A549 treated with AZD9567 at 1 μM for 4 hours (cell line): ENCODE results near the gene ILF3. TPM values are rescaled to one million over a fixed set of nuclear protein-coding genes. Genes with fewer than 3 reads are reported as not detected.

Source experiments
- total RNA-seq: library from RNA; stranded (reverse); fragments of 200-300 nt; extraction: Qiagen RNA extraction; gene quantifications from 5 replicates; pipeline ENCODE4 v1.2.3, GENCODE V29; 2022; ENCODE audit not compliant: insufficient read depth

The ILF3 gene
- total RNA-seq: 133 to 177 TPM (median 167 TPM) in 5 replicates

DNA sequence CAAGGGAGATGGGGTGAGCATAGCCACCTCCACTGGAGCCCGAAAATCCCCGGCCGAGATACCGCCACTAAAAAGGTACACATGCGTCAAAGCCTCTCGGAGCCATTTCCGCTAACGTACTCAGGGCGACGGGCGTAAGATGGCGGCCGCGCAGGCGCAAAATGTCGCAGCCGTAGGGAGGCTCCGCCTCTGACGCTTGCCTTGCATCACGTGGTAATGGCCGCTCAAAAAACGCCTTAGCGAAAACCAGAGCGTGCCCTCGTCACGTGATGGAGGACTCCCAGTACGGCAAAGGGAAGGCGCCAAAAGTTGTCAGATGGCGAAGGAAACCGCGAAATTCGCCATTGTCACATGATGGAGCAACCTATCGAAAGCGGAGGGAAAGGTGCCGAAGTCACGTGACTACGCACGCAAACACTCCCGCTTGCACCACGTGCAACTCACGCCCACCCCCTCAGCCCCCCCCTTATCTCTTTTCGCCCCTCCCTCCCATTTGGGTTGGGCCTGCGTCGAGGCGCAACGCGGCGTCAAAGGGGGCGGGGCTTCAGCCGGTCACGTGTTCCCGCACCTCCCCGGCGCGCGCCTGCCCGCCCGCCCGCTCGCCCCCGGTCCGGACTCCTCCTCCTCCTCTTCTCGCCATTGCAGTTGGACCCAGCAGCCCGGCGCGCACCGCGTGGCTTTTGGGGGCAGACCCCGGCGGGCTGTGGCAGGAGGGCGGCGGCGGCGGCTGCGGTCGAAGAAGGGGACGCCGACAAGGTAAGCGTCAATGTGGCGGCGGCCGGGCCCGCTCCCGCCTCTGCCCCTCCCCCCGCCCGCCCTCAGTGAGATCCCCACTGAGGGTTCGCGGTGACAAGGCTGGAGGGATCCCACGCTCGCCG lies at the start of gene ILF3:
ILF3 (plus strand) TSS at position 615 of the 878 bp plus-strand sequence. CDS start 16,260 bp downstream, outside the sequence.

DNA sequence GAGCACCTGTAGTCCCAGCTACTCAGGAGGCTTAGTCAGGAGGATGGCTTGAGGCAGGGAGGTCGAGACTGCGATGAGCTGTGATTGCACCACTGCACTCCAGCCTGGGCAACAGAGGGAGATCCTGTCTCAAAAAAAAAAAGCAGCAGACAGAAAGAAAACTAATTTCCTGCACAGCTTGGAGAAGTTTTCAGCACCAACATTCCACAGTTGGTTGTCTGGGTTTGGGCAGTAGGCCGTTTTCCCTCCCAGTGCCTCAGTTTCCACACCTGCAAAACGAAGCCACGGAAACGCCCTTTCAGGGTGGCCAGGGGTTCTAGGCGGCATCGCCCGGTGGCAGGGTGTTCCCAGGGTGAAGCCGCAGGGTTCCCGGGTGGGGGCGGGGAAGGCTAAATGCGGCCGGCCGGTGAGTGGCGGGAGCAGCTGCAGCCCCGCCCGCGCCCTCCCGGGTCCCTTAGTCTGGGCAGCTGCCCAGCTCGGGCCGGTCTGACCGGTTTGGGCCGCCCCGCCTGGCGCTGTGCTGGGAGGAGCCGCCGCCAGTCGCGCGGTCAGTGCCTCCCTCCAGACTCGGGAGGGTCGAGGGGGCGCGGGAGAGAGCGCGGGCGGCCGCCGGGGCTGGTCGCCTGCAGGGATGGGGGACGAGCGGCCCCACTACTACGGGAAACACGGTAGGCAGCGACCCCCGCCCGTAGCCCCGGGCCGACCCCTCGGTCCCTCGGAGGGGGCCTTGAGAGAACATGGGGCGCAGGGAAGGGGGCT lies 29.0 kb upstream of the ILF3 start, which contains the start of gene SLC44A2:
SLC44A2 (plus strand) TSS at position 551 of the 759 bp plus-strand sequence; CDS start at position 632, 81 bp downstream.

DNA sequence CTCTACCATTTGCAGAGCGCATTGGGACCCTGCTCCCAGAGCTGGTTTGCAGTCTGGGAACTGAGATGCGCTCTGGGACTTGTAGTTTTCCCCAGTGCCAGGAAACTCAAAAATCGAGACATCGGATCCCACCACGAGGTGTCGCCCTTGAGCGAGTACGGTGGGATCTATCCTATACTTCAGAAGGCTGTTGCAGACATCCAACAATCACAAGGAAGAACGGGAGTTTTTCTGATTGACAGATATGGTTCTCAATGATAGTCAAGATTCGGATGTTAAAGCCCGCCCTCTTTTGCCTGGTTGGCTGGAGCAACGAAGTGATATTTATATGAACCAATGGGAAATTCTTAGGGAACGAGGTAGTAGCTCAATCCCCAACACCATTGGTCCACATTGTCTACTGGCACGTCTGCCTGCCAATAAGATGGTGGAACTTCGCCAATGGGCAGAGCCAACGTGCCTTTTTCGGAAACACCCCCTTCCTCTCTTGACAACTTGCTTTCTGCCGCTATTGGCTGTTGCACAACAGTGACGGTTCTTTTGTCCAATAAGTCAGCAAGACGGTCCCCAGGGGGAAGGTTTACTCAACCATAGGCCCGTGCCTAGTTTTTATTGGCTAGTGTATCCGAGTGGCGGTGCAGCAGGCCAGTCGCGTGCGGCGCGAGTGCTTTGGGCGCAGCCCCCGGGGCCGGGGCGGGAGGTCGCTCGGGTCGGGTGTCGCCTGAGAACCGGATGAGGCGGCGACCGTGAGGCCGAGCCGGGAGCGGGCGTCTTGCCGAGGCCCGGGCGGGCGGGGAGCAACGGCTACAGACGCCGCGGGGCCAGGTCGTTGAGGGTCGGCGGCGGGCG lies 63.4 kb downstream of the ILF3 start, which contains the start of gene DNM2:
DNM2 (plus strand) TSS at position 724 of the 849 bp plus-strand sequence. CDS start 164 bp downstream, outside the sequence.

Other genes starting within 250 kb of the ILF3 start
- 2.5 to 4.2 TPM (median 3.8 TPM) in 5 replicates for gene PDE4A, start 233.8 kb upstream of the ILF3 start, total RNA-seq
- gene KEAP1, start 151.0 kb upstream of the ILF3 start, total RNA-seq: 48.2 to 57.6 TPM (median 51.6 TPM) in 5 replicates
- gene S1PR5, start 136.9 kb upstream of the ILF3 start, total RNA-seq: 1.5 to 2.4 TPM (median 1.9 TPM) in 5 replicates
- gene ATG4D, start 110.4 kb upstream of the ILF3 start, total RNA-seq: 21.6 to 27.9 TPM (median 22.2 TPM) in 5 replicates
- gene KRI1, start 88.3 kb upstream of the ILF3 start, total RNA-seq: 17.0 to 19.5 TPM (median 17.9 TPM) in 5 replicates
- 2.0 to 8.7 TPM (median 7.2 TPM) in 5 replicates for gene CDKN2D, start 85.4 kb upstream of the ILF3 start, total RNA-seq
- gene AP1M2, start 67.0 kb upstream of the ILF3 start, total RNA-seq: 12.1 to 49.7 TPM (median 42.2 TPM) in 5 replicates
- 5.9 to 23.2 TPM (median 7.5 TPM) in 5 replicates for gene SLC44A2, start 28.8 kb upstream of the ILF3 start, total RNA-seq
- 34.5 to 41.7 TPM (median 37.3 TPM) in 5 replicates for gene QTRT1, start 47.1 kb downstream of the ILF3 start, total RNA-seq
- gene DNM2, start 63.7 kb downstream of the ILF3 start, total RNA-seq: 47.4 to 60.0 TPM (median 56.2 TPM) in 5 replicates
- gene TMED1, start 181.9 kb downstream of the ILF3 start, total RNA-seq: 30.1 to 34.4 TPM (median 32.3 TPM) in 5 replicates
- 0.10 to 0.21 TPM (median 0.15 TPM) in 4 of 5 replicates, not detected in the other for gene C19orf38, start 194.1 kb downstream of the ILF3 start, total RNA-seq
- gene CARM1, start 217.2 kb downstream of the ILF3 start, total RNA-seq: 35.4 to 49.5 TPM (median 45.5 TPM) in 5 replicates